ENCODE measurements around the gene ARSA.
A peak's percentile ranks its signal among the peaks of the same experiment; 100 is the strongest.
"Not testable (repeated sequence)": the region's sequence is repeated elsewhere in the genome, so short reads cannot be mapped to it uniquely, and the experiment has no call there.

Gene ARSA

GRCh38 chr22:50641696-50642607 lies 14.0 kb upstream of the ARSA start:
- peak overlapping the region; percentile 46 for H2AFZ ChIP-seq (ENCODE audit: low read depth, low read length)
- no peaks in the 10 kb centered on the region for H3K27me3 ChIP-seq (ENCODE audit: insufficient read depth, low read length)
- no peaks in the 10 kb centered on the region for H3K9me3 ChIP-seq (ENCODE audit: low read length)
- no peaks in the 10 kb centered on the region for H3K36me3 ChIP-seq (ENCODE audit: insufficient read depth, low read length)
- peak overlapping the region; percentile 10 for H3K4me3 ChIP-seq (ENCODE audit: low read length)
- peaks cover 23% of the 10 kb centered on the region for H3K4me1 ChIP-seq (ENCODE audit: insufficient read depth, low read length)

GRCh38 chr22:50640857-50641647 lies 13.1 kb upstream of the ARSA start:
- H3K9me3 ChIP-seq (ENCODE audit: low read length), result no peaks in the 10 kb centered on the region
- no peak overlapping the region for H2AFZ ChIP-seq (ENCODE audit: low read depth, low read length)
- no peaks in the 10 kb centered on the region for H3K36me3 ChIP-seq (ENCODE audit: insufficient read depth, low read length)
- peaks cover 23% of the 10 kb centered on the region for H3K4me1 ChIP-seq (ENCODE audit: insufficient read depth, low read length)
- H3K27me3 ChIP-seq (ENCODE audit: insufficient read depth, low read length), result no peaks in the 10 kb centered on the region
- H3K4me3 ChIP-seq (ENCODE audit: low read length), result no peak overlapping the region

GRCh38 chr22:50640296-50640695 lies 12.3 kb upstream of the ARSA start:
- not testable (repeated sequence) for H3K9me3 ChIP-seq (ENCODE audit: low read length); H3K27me3 ChIP-seq (ENCODE audit: insufficient read depth, low read length); H3K4me3 ChIP-seq (ENCODE audit: low read length); H3K36me3 ChIP-seq (ENCODE audit: insufficient read depth, low read length); H2AFZ ChIP-seq (ENCODE audit: low read depth, low read length)
- peaks cover 23% of the 10 kb centered on the region for H3K4me1 ChIP-seq (ENCODE audit: insufficient read depth, low read length)

- no peak overlapping the region for H2AFZ ChIP-seq (ENCODE audit: low read depth, low read length)
- no peaks in the 10 kb centered on the region for H3K27me3 ChIP-seq (ENCODE audit: insufficient read depth, low read length)
- H3K4me1 ChIP-seq (ENCODE audit: insufficient read depth, low read length), result peaks cover 5% of the 10 kb centered on the region
- no peaks in the 10 kb centered on the region for H3K36me3 ChIP-seq (ENCODE audit: insufficient read depth, low read length)
- no peaks in the 10 kb centered on the region for H3K9me3 ChIP-seq (ENCODE audit: low read length)
- no peak overlapping the region for H3K4me3 ChIP-seq (ENCODE audit: low read length)
Observed at GRCh38 chr22:50635591-50635990, 7.6 kb upstream of the ARSA start.

GRCh38 chr22:50633771-50634170 lies 5.8 kb upstream of the ARSA start:
- no peak overlapping the region for H2AFZ ChIP-seq (ENCODE audit: low read depth, low read length)
- no peaks in the 10 kb centered on the region for H3K9me3 ChIP-seq (ENCODE audit: low read length)
- peaks cover 15% of the 10 kb centered on the region for H3K4me1 ChIP-seq (ENCODE audit: insufficient read depth, low read length)
- no peaks in the 10 kb centered on the region for H3K36me3 ChIP-seq (ENCODE audit: insufficient read depth, low read length)
- no peak overlapping the region for H3K4me3 ChIP-seq (ENCODE audit: low read length)
- no peaks in the 10 kb centered on the region for H3K27me3 ChIP-seq (ENCODE audit: insufficient read depth, low read length)

- Histone ChIP-seq H3K9me3 (ENCODE audit: low read length) (no peaks in the 10 kb centered on the region), H3K36me3 (ENCODE audit: insufficient read depth, low read length) (no peaks in the 10 kb centered on the region), H3K4me1 (ENCODE audit: insufficient read depth, low read length) (peaks cover 20% of the 10 kb centered on the region), H2AFZ (ENCODE audit: low read depth, low read length) (no peak overlapping the region), H3K4me3 (ENCODE audit: low read length) (no peak overlapping the region), H3K27me3 (ENCODE audit: insufficient read depth, low read length) (no peaks in the 10 kb centered on the region)
Observed at GRCh38 chr22:50633086-50633485, 5.1 kb upstream of the ARSA start.

- Histone ChIP-seq H3K4me1 (ENCODE audit: insufficient read depth, low read length) (peaks cover 27% of the 10 kb centered on the region), H3K9me3 (ENCODE audit: low read length) (no peaks in the 10 kb centered on the region), H3K27me3 (ENCODE audit: insufficient read depth, low read length) (no peaks in the 10 kb centered on the region), H3K4me3 (ENCODE audit: low read length) (no peak overlapping the region), H2AFZ (ENCODE audit: low read depth, low read length) (no peak overlapping the region), H3K36me3 (ENCODE audit: insufficient read depth, low read length) (no peaks in the 10 kb centered on the region)
Observed at GRCh38 chr22:50630376-50630775, 2.4 kb upstream of the ARSA start.

- Histone ChIP-seq H3K9me3 (ENCODE audit: low read length) (no peaks in the 10 kb centered on the region), H3K27me3 (ENCODE audit: insufficient read depth, low read length) (no peaks in the 10 kb centered on the region), H2AFZ (ENCODE audit: low read depth, low read length) (no peak overlapping the region), H3K36me3 (ENCODE audit: insufficient read depth, low read length) (no peaks in the 10 kb centered on the region), H3K4me3 (ENCODE audit: low read length) (peak overlapping the region; percentile 56), H3K4me1 (ENCODE audit: insufficient read depth, low read length) (peaks cover 27% of the 10 kb centered on the region)
Observed at GRCh38 chr22:50628543-50629134, 687 bp upstream of the ARSA start.

- H3K4me3 ChIP-seq (ENCODE audit: low read length), result peak overlapping the region; percentile 56
- H3K4me1 ChIP-seq (ENCODE audit: insufficient read depth, low read length), result peaks cover 33% of the 10 kb centered on the region
- H3K9me3 ChIP-seq (ENCODE audit: low read length), result no peaks in the 10 kb centered on the region
Observed at GRCh38 chr22:50626850-50627641, 906 bp downstream of the ARSA start.

GRCh38 chr22:50626314-50626849 lies 1.6 kb downstream of the ARSA start:
- Histone ChIP-seq H3K36me3 (ENCODE audit: insufficient read depth, low read length) (no peaks in the 10 kb centered on the region), H2AFZ (ENCODE audit: low read depth, low read length) (no peak overlapping the region), H3K4me1 (ENCODE audit: insufficient read depth, low read length) (peaks cover 39% of the 10 kb centered on the region), H3K27me3 (ENCODE audit: insufficient read depth, low read length) (no peaks in the 10 kb centered on the region), H3K9me3 (ENCODE audit: low read length) (no peaks in the 10 kb centered on the region), H3K4me3 (ENCODE audit: low read length) (no peak overlapping the region)

More at GRCh38 chr22:50626850-50627641, 906 bp downstream of the ARSA start:
- Histone ChIP-seq H2AFZ (ENCODE audit: low read depth, low read length) (peak overlapping the region; percentile 68), H3K36me3 (ENCODE audit: insufficient read depth, low read length) (no peaks in the 10 kb centered on the region), H3K27me3 (ENCODE audit: insufficient read depth, low read length) (no peaks in the 10 kb centered on the region)

- Histone ChIP-seq H2AFZ (ENCODE audit: low read depth, low read length) (no peak overlapping the region), H3K4me1 (ENCODE audit: insufficient read depth, low read length) (peaks cover 40% of the 10 kb centered on the region), H3K9me3 (ENCODE audit: low read length) (no peaks in the 10 kb centered on the region), H3K36me3 (ENCODE audit: insufficient read depth, low read length) (no peaks in the 10 kb centered on the region), H3K4me3 (ENCODE audit: low read length) (no peak overlapping the region), H3K27me3 (ENCODE audit: insufficient read depth, low read length) (no peaks in the 10 kb centered on the region)
Observed at GRCh38 chr22:50625568-50626313, 2.2 kb downstream of the ARSA start.

GRCh38 chr22:50625131-50625567 lies 2.8 kb downstream of the ARSA start:
- Histone ChIP-seq H3K9me3 (ENCODE audit: low read length) (no peaks in the 10 kb centered on the region), H3K27me3 (ENCODE audit: insufficient read depth, low read length) (no peaks in the 10 kb centered on the region), H3K4me3 (ENCODE audit: low read length) (no peak overlapping the region), H3K36me3 (ENCODE audit: insufficient read depth, low read length) (no peaks in the 10 kb centered on the region), H2AFZ (ENCODE audit: low read depth, low read length) (no peak overlapping the region), H3K4me1 (ENCODE audit: insufficient read depth, low read length) (peaks cover 38% of the 10 kb centered on the region)

All from neuron (in vitro differentiated cells).